PC-9 (cell line): ENCODE data around the gene PSEN1. TPM values are rescaled to one million over a fixed set of nuclear protein-coding genes. Genes with fewer than 3 reads are reported as not detected.

Experiments
- BruUV-seq: library from RNA; stranded (reverse); fragments of 400-500 nt; replicated peaks from 2 replicates; lab custom pipeline; 2021; lab: Mats Ljungman, UMichigan
- CTCF ChIA-PET: fragments of 300-600 bp; sonication (Branson Sonifier 250); formaldehyde crosslinking; loops from one replicate; lab custom pipeline; 2022; ENCODE audit warnings: antibody characterized with exemption; lab: Charles Lee
- POLR2A ChIA-PET: fragments of 300-600 bp; sonication (Branson Sonifier 250); formaldehyde crosslinking; loops from one replicate; lab custom pipeline; 2022; ENCODE audit warnings: antibody characterized with exemption; ENCODE audit not compliant: unreplicated experiment; lab: Charles Lee
- DNase-seq, 2 experiments: peaks; one replicate each; pipeline versions ENCODE4 v3.0.0 to v3.0.0-alpha.2; 2015 to 2022; ENCODE audit warnings: mixed read lengths in 1 of 2
- H2AFZ ChIP-seq: fragments of 200-600 bp; sonication (generic); 2 replicates; pipeline ENCODE4 v1.8.1; 2017; ENCODE audit warnings: antibody characterized with exemption
- H3F3A ChIP-seq: fragments of 200-600 bp; sonication (generic); 2 replicates; pipeline ENCODE4 v1.8.1; 2017; ENCODE audit warnings: antibody characterized with exemption, mild to moderate bottlenecking, low read depth; ENCODE audit not compliant: insufficient read depth
- H3K27ac ChIP-seq: fragments of 200-600 bp; sonication (generic); 2 replicates; pipeline ENCODE4 v1.6.1; 2016; ENCODE audit warnings: mixed run types
- H3K27me3 ChIP-seq: fragments of 200-600 bp; sonication (generic); 2 replicates; pipeline ENCODE4 v1.6.1; 2016; ENCODE audit warnings: low read depth, mixed run types; ENCODE audit not compliant: insufficient read depth
- H3K36me3 ChIP-seq: fragments of 200-600 bp; sonication (generic); 2 replicates; pipeline ENCODE4 v1.6.1; 2016; ENCODE audit warnings: low read depth, mixed run types
- H3K4me1 ChIP-seq: fragments of 200-600 bp; sonication (generic); replicated peaks from 2 replicates; pipeline ENCODE4 v1.6.1; 2016; ENCODE audit warnings: mixed run types; ENCODE audit not compliant: insufficient read depth
- H3K4me2 ChIP-seq: fragments of 200-600 bp; sonication (generic); 2 replicates; pipeline ENCODE4 v1.6.1; 2017; ENCODE audit warnings: mixed run types
- H3K4me3 ChIP-seq: fragments of 200-600 bp; sonication (generic); 2 replicates; pipeline ENCODE4 v1.6.1; 2016; ENCODE audit warnings: mixed run types
- H3K79me2 ChIP-seq: fragments of 200-600 bp; sonication (generic); 2 replicates; pipeline ENCODE4 v1.6.1; 2017; ENCODE audit warnings: low read depth, mixed run types
- H3K9me2 ChIP-seq: fragments of 200-600 bp; sonication (generic); 2 replicates; pipeline ENCODE4 v1.8.1; 2017; ENCODE audit warnings: mild to moderate bottlenecking; ENCODE audit not compliant: insufficient read depth
- H3K9me3 ChIP-seq: fragments of 200-600 bp; sonication (generic); 2 replicates; pipeline ENCODE4 v1.8.1; 2016; ENCODE audit warnings: low read depth; ENCODE audit not compliant: insufficient read depth
- H4K20me1 ChIP-seq: fragments of 200-600 bp; sonication (generic); 2 replicates; pipeline ENCODE4 v1.8.1; 2017; ENCODE audit not compliant: insufficient read depth
- EZH2 ChIP-seq: fragments of 200-600 bp; sonication (generic); IDR thresholded peaks from 2 replicates; pipeline ENCODE4 v1.8.0; 2017; ENCODE audit warnings: antibody characterized with exemption, low read depth
- intact Hi-C: fragments of 100-400 bp; cut with micrococcal nuclease; formaldehyde crosslinking; loops from one replicate; pipeline ENCODE4 v1.10.0; 2022; ENCODE audit not compliant: unreplicated experiment
- total RNA-seq: library from RNA; stranded (reverse); gene quantifications from 2 replicates; pipeline ENCODE4 v1.2.3, GENCODE V29; 2021
- TF ChIP-seq, protein P1 (sequence below): fragments of 200-600 bp; sonication (generic); conservative IDR thresholded peaks from 2 replicates; pipeline ENCODE4 v1.6.1; 2017; ENCODE audit warnings: mixed run types, antibody characterized with exemption, mild to moderate bottlenecking, moderate library complexity

The PSEN1 gene
- total RNA-seq, 1 experiment from 2014 or later: 44.0 TPM

DNA sequence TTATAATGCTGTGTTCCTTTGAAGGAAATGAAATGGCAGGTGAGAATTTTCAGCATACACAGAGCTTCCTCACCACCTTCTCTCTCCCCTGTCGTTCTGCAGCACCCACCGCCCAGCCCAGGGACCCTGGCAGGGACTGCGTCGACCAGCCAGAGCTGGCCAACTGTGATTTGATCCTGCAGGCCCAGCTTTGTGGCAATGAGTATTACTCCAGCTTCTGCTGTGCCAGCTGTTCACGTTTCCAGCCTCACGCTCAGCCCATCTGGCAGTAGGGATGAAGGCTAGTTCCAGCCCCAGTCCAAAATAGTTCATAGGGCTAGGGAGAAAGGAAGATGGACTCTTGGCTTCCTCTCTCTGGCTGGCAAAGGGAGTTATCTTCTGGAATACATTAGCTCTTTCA is 136.1 kb downstream of the PSEN1 start:
- Histone ChIP-seq H4K20me1 (no peaks in the 10 kb centered on the region; the same call in 1 of the 2 replicates), H3K9me3 (no peaks in the 10 kb centered on the region), H3K36me3 (no peaks in the 10 kb centered on the region), H2AFZ (no peak overlapping the region), H3K79me2 (no peaks in the 10 kb centered on the region), H3K4me1 (no peaks in the 10 kb centered on the region), H3K4me2 (no peak overlapping the region), H3K9me2 (no peaks in the 10 kb centered on the region), H3K27me3 (no peaks in the 10 kb centered on the region), H3K4me3 (no peak overlapping the region), H3K27ac (no peak overlapping the region), H3F3A (no peaks in the 10 kb centered on the region)
- DNase-seq: no peak
- POLR2A ChIA-PET: no interaction called here
- TF ChIP-seq, protein P1, sequence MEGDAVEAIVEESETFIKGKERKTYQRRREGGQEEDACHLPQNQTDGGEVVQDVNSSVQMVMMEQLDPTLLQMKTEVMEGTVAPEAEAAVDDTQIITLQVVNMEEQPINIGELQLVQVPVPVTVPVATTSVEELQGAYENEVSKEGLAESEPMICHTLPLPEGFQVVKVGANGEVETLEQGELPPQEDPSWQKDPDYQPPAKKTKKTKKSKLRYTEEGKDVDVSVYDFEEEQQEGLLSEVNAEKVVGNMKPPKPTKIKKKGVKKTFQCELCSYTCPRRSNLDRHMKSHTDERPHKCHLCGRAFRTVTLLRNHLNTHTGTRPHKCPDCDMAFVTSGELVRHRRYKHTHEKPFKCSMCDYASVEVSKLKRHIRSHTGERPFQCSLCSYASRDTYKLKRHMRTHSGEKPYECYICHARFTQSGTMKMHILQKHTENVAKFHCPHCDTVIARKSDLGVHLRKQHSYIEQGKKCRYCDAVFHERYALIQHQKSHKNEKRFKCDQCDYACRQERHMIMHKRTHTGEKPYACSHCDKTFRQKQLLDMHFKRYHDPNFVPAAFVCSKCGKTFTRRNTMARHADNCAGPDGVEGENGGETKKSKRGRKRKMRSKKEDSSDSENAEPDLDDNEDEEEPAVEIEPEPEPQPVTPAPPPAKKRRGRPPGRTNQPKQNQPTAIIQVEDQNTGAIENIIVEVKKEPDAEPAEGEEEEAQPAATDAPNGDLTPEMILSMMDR: no peak
- TF ChIP-seq EZH2: no peak
- intact Hi-C loops: no loop called here
- CTCF ChIA-PET: no interaction called here
- no TSS peak for BruUV-seq

Other genes with a start within 250 kb of the PSEN1 start
- not detected in 2 replicates for gene DPF3, start 242.4 kb upstream of the PSEN1 start, total RNA-seq
- gene DCAF4, start 210.0 kb upstream of the PSEN1 start, total RNA-seq: 17.6 and 20.0 TPM in 2 replicates
- gene ZFYVE1, start 109.4 kb upstream of the PSEN1 start, total RNA-seq: 8.8 and 9.0 TPM in 2 replicates
- gene RBM25, start 78.0 kb upstream of the PSEN1 start, total RNA-seq: 59.2 and 68.9 TPM in 2 replicates
- 0.15 TPM in 1 of 2 replicates, not detected in the other for gene PAPLN, start 101.0 kb downstream of the PSEN1 start, total RNA-seq